Endothelial cell of umbilical vein (primary cell): ENCODE data around the gene LEAP2. TPM values are rescaled to one million over a fixed set of nuclear protein-coding genes. Genes with fewer than 3 reads are reported as not detected.

Experiments used
- BruUV-seq: library from RNA; stranded (reverse); fragments of 400-500 nt; replicated peaks from 2 replicates; lab custom pipeline; 2021; lab: Mats Ljungman, UMichigan
- CTCF ChIA-PET: fragments of 300-600, 350-600 bp; sonication (Branson Sonifier 250); formaldehyde crosslinking; loops from one replicate; lab custom pipeline; 2021; ENCODE audit warnings: antibody characterized with exemption, inconsistent platforms; lab: Charles Lee
- POLR2A ChIA-PET: fragments of 300-600, 350-600 bp; sonication (Branson Sonifier 250); formaldehyde crosslinking; loops from one replicate; lab custom pipeline; 2021; ENCODE audit warnings: antibody characterized with exemption, inconsistent platforms; lab: Charles Lee
- DNase-seq: peaks from one replicate; pipeline ENCODE4 v3.0.0-alpha.2; 2011; ENCODE audit warnings: low read depth, low spot score
- FAIRE-seq: peaks from 2 replicates; lab custom pipeline; 2011; peaks lifted over from hg19 to GRCh38; lab: Jason Lieb, UNC
- H2AFZ ChIP-seq: 2 replicates; pipeline ENCODE4 v1.6.0; 2012; ENCODE audit warnings: low read depth, low read length, control low read depth, inconsistent platforms
- H3K27ac ChIP-seq: 2 replicates; pipeline ENCODE4 v1.5.1; 2011; ENCODE audit warnings: low read depth, mild to moderate bottlenecking, control low read depth, low read length, moderate library complexity; ENCODE audit not compliant: insufficient read depth
- H3K27me3 ChIP-seq, 2 experiments: 2 replicates each; pipeline versions ENCODE4 v1.6.0 to v1.6.1; 2011; ENCODE audit warnings: low read length in 2 of 2, mixed read lengths in 1 of 2; ENCODE audit not compliant: control insufficient read depth in 2 of 2, insufficient read depth in 2 of 2
- H3K36me3 ChIP-seq, 2 experiments: 2 replicates in 1 of 2; 3 replicates in 1 of 2; pipeline ENCODE4 v1.5.1; 2011; ENCODE audit warnings: low read length in 2 of 2, mild to moderate bottlenecking in 1 of 2, moderate library complexity in 1 of 2; ENCODE audit not compliant: control insufficient read depth in 2 of 2, insufficient read depth in 2 of 2; ENCODE audit errors: extremely low read depth in 1 of 2
- H3K4me1 ChIP-seq: 3 replicates; pipeline ENCODE4 v1.5.1; 2011; ENCODE audit warnings: mild to moderate bottlenecking, low read length; ENCODE audit not compliant: control insufficient read depth, insufficient read depth; ENCODE audit errors: extremely low read depth
- H3K4me2 ChIP-seq: 2 replicates; pipeline ENCODE4 v1.6.1; 2011; ENCODE audit warnings: low read length, control low read depth, mixed read lengths; ENCODE audit not compliant: insufficient read depth
- H3K4me3 ChIP-seq, 3 experiments: fragments of 200-600 bp in 1 of 3; sonication (generic), shearing (Covaris generic) in 1 of 3; replicated peaks in 1 of 3; 2 replicates each; pipeline ENCODE4 v1.5.1; 2011 to 2016; ENCODE audit warnings: control low read depth in 3 of 3, low read length in 3 of 3, mild to moderate bottlenecking in 2 of 3, inconsistent platforms in 1 of 3, low read depth in 1 of 3, moderate library complexity in 1 of 3; ENCODE audit not compliant: insufficient read depth in 1 of 3
- H3K79me2 ChIP-seq: 2 replicates; pipeline ENCODE4 v1.6.0; 2012; ENCODE audit warnings: low read length, inconsistent platforms; ENCODE audit not compliant: control insufficient read depth, insufficient read depth
- H3K9ac ChIP-seq: replicated peaks from 2 replicates; pipeline ENCODE3; 2011; ENCODE audit warnings: low read length, control low read depth; ENCODE audit not compliant: insufficient read depth; ENCODE audit errors: extremely low read depth
- H3K9me1 ChIP-seq: replicated peaks from 3 replicates; pipeline ENCODE4 v1.6.0; 2011; ENCODE audit warnings: mild to moderate bottlenecking, low read length; ENCODE audit not compliant: control insufficient read depth, insufficient read depth; ENCODE audit errors: extremely low read depth
- H3K9me3 ChIP-seq: replicated peaks from 2 replicates; pipeline ENCODE4 v1.5.1; 2012; ENCODE audit warnings: low read length, inconsistent platforms; ENCODE audit not compliant: control insufficient read depth, insufficient read depth
- H4K20me1 ChIP-seq: replicated peaks from 2 replicates; pipeline ENCODE3; 2011; ENCODE audit warnings: mild to moderate bottlenecking, low read length; ENCODE audit not compliant: control insufficient read depth, insufficient read depth; ENCODE audit errors: extremely low read depth
- EZH2 ChIP-seq: IDR thresholded peaks from 2 replicates; pipeline ENCODE4 v1.6.1; 2012; ENCODE audit warnings: borderline replicate concordance, low read depth, mild to moderate bottlenecking, moderate library complexity, low read length, inconsistent platforms; ENCODE audit not compliant: severe bottlenecking
- FOS ChIP-seq: IDR thresholded peaks from 2 replicates; pipeline ENCODE4 v1.6.1; 2011; ENCODE audit warnings: mild to moderate bottlenecking, low read length, moderate library complexity, borderline replicate concordance; ENCODE audit not compliant: insufficient read depth
- GATA2 ChIP-seq: IDR thresholded peaks from 2 replicates; pipeline ENCODE4 v1.7.0; 2011; ENCODE audit warnings: low read depth, mild to moderate bottlenecking, moderate library complexity, mixed read lengths, low read length; ENCODE audit not compliant: insufficient read length, insufficient read depth
- JUN ChIP-seq: IDR thresholded peaks from 2 replicates; pipeline ENCODE4 v1.6.1; 2011; ENCODE audit warnings: borderline replicate concordance, low read depth; ENCODE audit not compliant: insufficient read length, insufficient read depth
- MYC ChIP-seq: IDR thresholded peaks from one replicate; pipeline ENCODE4 v1.6.1; 2011; ENCODE audit warnings: mild to moderate bottlenecking, low read depth, low read length
- POLR2A ChIP-seq: IDR thresholded peaks from 2 replicates; pipeline ENCODE4 v1.6.1; 2012; ENCODE audit warnings: low read depth, mild to moderate bottlenecking, control low read depth, low read length
- POLR2AphosphoS5 ChIP-seq: IDR thresholded peaks from 2 replicates; pipeline ENCODE4 v1.6.1; 2012; ENCODE audit warnings: low read depth, mild to moderate bottlenecking, control low read depth, low read length, moderate library complexity; ENCODE audit not compliant: insufficient read depth
- dilution Hi-C: fragments of 300-500 bp; cut with MboI; formaldehyde crosslinking; loops from one replicate; pipeline ENCODE4 v1.15.0; 2019; ENCODE audit warnings: low sequenced_read_pairs; ENCODE audit not compliant: extremely low pct_ligation_motif_present
- intact Hi-C: fragments of 100-400 bp; cut with micrococcal nuclease; formaldehyde crosslinking; loops from one replicate; pipeline ENCODE4 v1.10.0; 2022
- polyA plus RNA-seq, 4 experiments: library from polyadenylated mRNA; depleted of rRNA in 3 of 4; stranded (reverse) in 3 of 4; unstranded in 1 of 4; fragments of >200 nt; gene quantifications; 2 replicates each; pipeline versions ENCODE4 v1.2.1 to v1.2.3, GENCODE V29; 2011 to 2012; ENCODE audit warnings: missing spikeins in 1 of 4
- total RNA-seq: library from RNA; stranded (reverse); gene quantifications from 2 replicates; pipeline ENCODE4 v1.2.3, GENCODE V29; 2021
- TF ChIP-seq, protein P1 (sequence below): IDR thresholded peaks from 2 replicates; pipeline ENCODE4 v1.6.1; 2011; ENCODE audit not compliant: insufficient read depth, insufficient read length
- TF ChIP-seq, protein P2 (sequence below), 2 donors: IDR thresholded peaks; 1 replicate in 1 of 2; 2 replicates in 1 of 2; pipeline ENCODE4 v1.5.1; 2011; ENCODE audit warnings: low read length in 2 of 2, mild to moderate bottlenecking in 2 of 2, moderate library complexity in 2 of 2, control low read depth in 1 of 2, inconsistent platforms in 1 of 2, low read depth in 1 of 2; ENCODE audit not compliant: insufficient read depth in 1 of 2; ENCODE audit errors: extremely low read depth in 1 of 2

LEAP2 gene
- total and polyA plus RNA-seq, 2 donors (not counting 3 experiments of a cell fraction or from before 2014, with no cell fraction given): 0.37 to 0.40 TPM

DNA sequence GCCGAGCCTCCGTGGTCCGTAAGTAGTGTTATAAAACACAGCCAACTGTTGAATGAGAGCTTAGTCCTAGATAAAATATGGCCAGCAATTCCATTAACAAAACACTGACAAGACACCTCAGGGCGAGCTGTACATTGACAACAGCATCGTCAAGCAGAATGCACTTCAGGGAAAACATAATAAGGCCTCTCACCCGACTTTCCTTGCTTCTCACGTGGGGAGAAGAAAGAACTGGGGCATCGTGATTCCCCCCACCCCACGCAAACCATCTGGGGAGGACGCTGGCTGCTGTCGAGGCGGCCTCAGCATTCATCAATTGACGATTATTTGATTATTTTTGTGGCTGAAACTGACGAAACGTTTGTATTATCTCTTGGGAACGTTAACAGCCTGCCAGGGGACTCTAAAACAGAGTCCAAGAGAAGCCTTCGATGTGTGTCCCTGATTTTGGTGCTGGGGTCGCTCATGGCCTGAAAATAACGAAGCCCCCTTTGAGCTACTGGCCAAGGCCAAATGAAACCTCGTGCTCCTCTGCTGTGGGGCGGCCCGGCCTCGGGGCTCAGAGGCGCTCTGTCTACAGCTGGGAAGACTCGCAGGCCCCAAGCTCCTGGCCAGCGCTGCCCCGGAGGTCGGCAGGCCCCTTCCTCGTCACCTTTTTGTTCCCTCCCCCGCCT, 7.7 kb upstream of the LEAP2 start:
- ChIA-PET CTCF (interaction anchor here (0.6 to 4.6 kb wide), 12 partner anchors 12 to 339 kb away, joined by 3 to 36 read pairs (median 4); partner anchors contain the start of gene SHROOM1), POLR2A (interaction anchor here (1.3 kb wide), 1 partner anchor 12 kb away, joined by 4 read pairs; no protein-coding TSS in a partner anchor)

More for the DNA sequence above, 7.7 kb upstream of the LEAP2 start:
- no peaks in the 10 kb centered on the region for H3K9me3 ChIP-seq
- H2AFZ ChIP-seq: peak overlapping the region; percentile 22
- H3K27ac ChIP-seq: peak overlapping the region; percentile 78
- dilution Hi-C loops: no loop called here
- peaks cover 0 to 7% of the 10 kb centered on the region in 2 experiments for H3K27me3 ChIP-seq
- H3K9me1 ChIP-seq: no peaks in the 10 kb centered on the region
- H3K4me1 ChIP-seq: peaks cover 12% of the 10 kb centered on the region
- FAIRE-seq (no peak), DNase-seq (no peak)
- H3K4me3 ChIP-seq: peak overlapping the region in 2 of 3 experiments; percentile 24 to 76
- TSS peak; percentile 73 for BruUV-seq
- peaks cover 10% of the 10 kb centered on the region for H3K79me2 ChIP-seq
- H3K9ac ChIP-seq: peak overlapping the region; percentile 82
- peak overlapping the region; percentile 9 for H3K4me2 ChIP-seq
- H4K20me1 ChIP-seq: no peaks in the 10 kb centered on the region
- no peaks in the 10 kb centered on the region for H3K36me3 ChIP-seq
- intact Hi-C loops: loop anchor here (1.0 to 5.0 kb wide), 6 partner anchors 17 to 479 kb away; partner anchors contain the start of genes KIF3A and SHROOM1
- no peak for TF ChIP-seq POLR2A
- TF ChIP-seq FOS: no peak
- no peak for TF ChIP-seq GATA2
- TF ChIP-seq, protein P1, sequence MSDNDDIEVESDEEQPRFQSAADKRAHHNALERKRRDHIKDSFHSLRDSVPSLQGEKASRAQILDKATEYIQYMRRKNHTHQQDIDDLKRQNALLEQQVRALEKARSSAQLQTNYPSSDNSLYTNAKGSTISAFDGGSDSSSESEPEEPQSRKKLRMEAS: no peak
- TF ChIP-seq, protein P2, sequence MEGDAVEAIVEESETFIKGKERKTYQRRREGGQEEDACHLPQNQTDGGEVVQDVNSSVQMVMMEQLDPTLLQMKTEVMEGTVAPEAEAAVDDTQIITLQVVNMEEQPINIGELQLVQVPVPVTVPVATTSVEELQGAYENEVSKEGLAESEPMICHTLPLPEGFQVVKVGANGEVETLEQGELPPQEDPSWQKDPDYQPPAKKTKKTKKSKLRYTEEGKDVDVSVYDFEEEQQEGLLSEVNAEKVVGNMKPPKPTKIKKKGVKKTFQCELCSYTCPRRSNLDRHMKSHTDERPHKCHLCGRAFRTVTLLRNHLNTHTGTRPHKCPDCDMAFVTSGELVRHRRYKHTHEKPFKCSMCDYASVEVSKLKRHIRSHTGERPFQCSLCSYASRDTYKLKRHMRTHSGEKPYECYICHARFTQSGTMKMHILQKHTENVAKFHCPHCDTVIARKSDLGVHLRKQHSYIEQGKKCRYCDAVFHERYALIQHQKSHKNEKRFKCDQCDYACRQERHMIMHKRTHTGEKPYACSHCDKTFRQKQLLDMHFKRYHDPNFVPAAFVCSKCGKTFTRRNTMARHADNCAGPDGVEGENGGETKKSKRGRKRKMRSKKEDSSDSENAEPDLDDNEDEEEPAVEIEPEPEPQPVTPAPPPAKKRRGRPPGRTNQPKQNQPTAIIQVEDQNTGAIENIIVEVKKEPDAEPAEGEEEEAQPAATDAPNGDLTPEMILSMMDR (IDR thresholded peaks at IDR 0.05; ENCODE audit: extremely low read depth in 1 of 2, insufficient read depth in 1 of 2, low read depth in 1 of 2, low read length in 2 of 2): no peak
- no peak for TF ChIP-seq EZH2
- TF ChIP-seq POLR2AphosphoS5: no peak
- no peak for TF ChIP-seq MYC
- no peak for TF ChIP-seq JUN
